GM23338 (cell line): ENCODE data around the gene SLC2A5.

ENCODE experiments used
- EZH2phosphoT487 ChIP-seq: fragments of 200-600 bp; sonication (generic); IDR thresholded peaks from one replicate; pipeline ENCODE4 v1.8.1; 2018; ENCODE audit warnings: antibody characterized with exemption; ENCODE audit not compliant: unreplicated experiment
- ZNF114 ChIP-seq: fragments of 250-450 bp; sonication (Bioruptor Pico); IDR thresholded peaks from 2 replicates; pipeline ENCODE4 v1.5.0; 2020; ENCODE audit warnings: mild to moderate bottlenecking, moderate library complexity
- TF ChIP-seq, protein P1 (sequence below), 2 experiments: fragments of 200-600 bp in 1 of 2; sonication (generic) in 1 of 2; conservative IDR thresholded peaks; 2 replicates each; pipeline versions ENCODE4 v1.5.1 to v1.6.1; 2016 to 2017; ENCODE audit warnings: antibody characterized with exemption in 2 of 2, low read depth in 2 of 2, mild to moderate bottlenecking in 2 of 2, moderate library complexity in 1 of 2
- TF ChIP-seq, protein P2 (sequence below): IDR thresholded peaks from one replicate; pipeline ENCODE4 v1.6.1; 2018; ENCODE audit warnings: antibody characterized with exemption; ENCODE audit not compliant: unreplicated experiment

DNA sequence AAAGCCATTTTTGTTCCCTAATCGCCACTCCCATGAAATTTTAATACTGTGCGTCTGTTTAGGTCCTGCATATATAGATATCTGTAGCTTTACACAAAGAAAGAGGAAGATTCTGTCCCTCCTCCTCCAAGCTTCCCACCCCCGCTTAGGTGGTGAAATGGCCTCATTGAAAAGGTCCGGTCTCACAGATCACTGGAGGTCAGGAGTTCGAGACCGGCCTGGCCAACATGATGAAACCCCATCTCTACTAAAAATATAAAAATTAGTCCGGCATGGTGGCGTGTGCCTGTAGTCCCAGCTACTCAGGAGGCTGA is 64.1 kb downstream of the SLC2A5 start:
- TF ChIP-seq, protein P1, sequence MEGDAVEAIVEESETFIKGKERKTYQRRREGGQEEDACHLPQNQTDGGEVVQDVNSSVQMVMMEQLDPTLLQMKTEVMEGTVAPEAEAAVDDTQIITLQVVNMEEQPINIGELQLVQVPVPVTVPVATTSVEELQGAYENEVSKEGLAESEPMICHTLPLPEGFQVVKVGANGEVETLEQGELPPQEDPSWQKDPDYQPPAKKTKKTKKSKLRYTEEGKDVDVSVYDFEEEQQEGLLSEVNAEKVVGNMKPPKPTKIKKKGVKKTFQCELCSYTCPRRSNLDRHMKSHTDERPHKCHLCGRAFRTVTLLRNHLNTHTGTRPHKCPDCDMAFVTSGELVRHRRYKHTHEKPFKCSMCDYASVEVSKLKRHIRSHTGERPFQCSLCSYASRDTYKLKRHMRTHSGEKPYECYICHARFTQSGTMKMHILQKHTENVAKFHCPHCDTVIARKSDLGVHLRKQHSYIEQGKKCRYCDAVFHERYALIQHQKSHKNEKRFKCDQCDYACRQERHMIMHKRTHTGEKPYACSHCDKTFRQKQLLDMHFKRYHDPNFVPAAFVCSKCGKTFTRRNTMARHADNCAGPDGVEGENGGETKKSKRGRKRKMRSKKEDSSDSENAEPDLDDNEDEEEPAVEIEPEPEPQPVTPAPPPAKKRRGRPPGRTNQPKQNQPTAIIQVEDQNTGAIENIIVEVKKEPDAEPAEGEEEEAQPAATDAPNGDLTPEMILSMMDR (conservative IDR thresholded peaks at IDR 0.05; ENCODE audit: low read depth in 2 of 2), result 0 out of 4 replicates have a peak, but pooled peaks of 1 of the 2 experiments have one; percentile 2
- TF ChIP-seq, protein P2, sequence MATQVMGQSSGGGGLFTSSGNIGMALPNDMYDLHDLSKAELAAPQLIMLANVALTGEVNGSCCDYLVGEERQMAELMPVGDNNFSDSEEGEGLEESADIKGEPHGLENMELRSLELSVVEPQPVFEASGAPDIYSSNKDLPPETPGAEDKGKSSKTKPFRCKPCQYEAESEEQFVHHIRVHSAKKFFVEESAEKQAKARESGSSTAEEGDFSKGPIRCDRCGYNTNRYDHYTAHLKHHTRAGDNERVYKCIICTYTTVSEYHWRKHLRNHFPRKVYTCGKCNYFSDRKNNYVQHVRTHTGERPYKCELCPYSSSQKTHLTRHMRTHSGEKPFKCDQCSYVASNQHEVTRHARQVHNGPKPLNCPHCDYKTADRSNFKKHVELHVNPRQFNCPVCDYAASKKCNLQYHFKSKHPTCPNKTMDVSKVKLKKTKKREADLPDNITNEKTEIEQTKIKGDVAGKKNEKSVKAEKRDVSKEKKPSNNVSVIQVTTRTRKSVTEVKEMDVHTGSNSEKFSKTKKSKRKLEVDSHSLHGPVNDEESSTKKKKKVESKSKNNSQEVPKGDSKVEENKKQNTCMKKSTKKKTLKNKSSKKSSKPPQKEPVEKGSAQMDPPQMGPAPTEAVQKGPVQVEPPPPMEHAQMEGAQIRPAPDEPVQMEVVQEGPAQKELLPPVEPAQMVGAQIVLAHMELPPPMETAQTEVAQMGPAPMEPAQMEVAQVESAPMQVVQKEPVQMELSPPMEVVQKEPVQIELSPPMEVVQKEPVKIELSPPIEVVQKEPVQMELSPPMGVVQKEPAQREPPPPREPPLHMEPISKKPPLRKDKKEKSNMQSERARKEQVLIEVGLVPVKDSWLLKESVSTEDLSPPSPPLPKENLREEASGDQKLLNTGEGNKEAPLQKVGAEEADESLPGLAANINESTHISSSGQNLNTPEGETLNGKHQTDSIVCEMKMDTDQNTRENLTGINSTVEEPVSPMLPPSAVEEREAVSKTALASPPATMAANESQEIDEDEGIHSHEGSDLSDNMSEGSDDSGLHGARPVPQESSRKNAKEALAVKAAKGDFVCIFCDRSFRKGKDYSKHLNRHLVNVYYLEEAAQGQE, result no peak
- TF ChIP-seq EZH2phosphoT487 (no peak), ZNF114 (CRISPR knock-in tag) (no peak)
